Loucy (cell line): ENCODE results near the gene USP34.

Experiments
- H2AFZ ChIP-seq: fragments of 200-600 bp; sonication (generic); 2 replicates; pipeline ENCODE4 v1.6.0; 2016; ENCODE audit warnings: antibody characterized with exemption, mild to moderate bottlenecking, low read length, moderate library complexity
- H3F3A ChIP-seq: fragments of 200-600 bp; 2 replicates; pipeline ENCODE4 v1.6.0; 2016; ENCODE audit warnings: antibody characterized with exemption, low read depth, mild to moderate bottlenecking
- H3K27me3 ChIP-seq: fragments of 200-600 bp; sonication (generic); 2 replicates; pipeline ENCODE4 v1.6.1; 2014; ENCODE audit warnings: low read length, mild to moderate bottlenecking; ENCODE audit not compliant: insufficient read depth, poor library complexity, severe bottlenecking
- H3K36me3 ChIP-seq: fragments of 200-600 bp; sonication (generic); 2 replicates; pipeline ENCODE4 v1.6.1; 2016; ENCODE audit warnings: low read length; ENCODE audit not compliant: insufficient read depth
- H3K4me1 ChIP-seq: fragments of 200-600 bp; sonication (generic); 2 replicates; pipeline ENCODE4 v1.5.1; 2014; ENCODE audit warnings: low read length, mild to moderate bottlenecking; ENCODE audit not compliant: insufficient read depth, poor library complexity, severe bottlenecking
- H3K4me2 ChIP-seq: fragments of 200-600 bp; sonication (generic); 2 replicates; pipeline ENCODE4 v1.6.0; 2014; ENCODE audit warnings: antibody characterized with exemption, low read length, low read depth, mild to moderate bottlenecking; ENCODE audit not compliant: poor library complexity, severe bottlenecking
- H3K4me3 ChIP-seq: fragments of 200-600 bp; sonication (generic); 2 replicates; pipeline ENCODE4 v1.5.1; 2014; ENCODE audit warnings: low read length, mild to moderate bottlenecking, mixed read lengths; ENCODE audit not compliant: poor library complexity, severe bottlenecking
- H3K79me2 ChIP-seq: fragments of 200-600 bp; sonication (generic); 2 replicates; pipeline ENCODE4 v1.6.1; 2014; ENCODE audit warnings: low read length; ENCODE audit not compliant: insufficient read depth
- H3K9ac ChIP-seq: fragments of 200-600 bp; sonication (generic); 2 replicates; pipeline ENCODE4 v1.6.0; 2014; ENCODE audit warnings: mild to moderate bottlenecking, low read depth, low read length, moderate library complexity; ENCODE audit not compliant: poor library complexity, severe bottlenecking
- H3K9me2 ChIP-seq: fragments of 200-600 bp; sonication (generic); replicated peaks from 2 replicates; pipeline ENCODE4 v1.6.1; 2016; ENCODE audit warnings: low read depth, low read length, mixed read lengths
- H3K9me3 ChIP-seq: fragments of 200-600 bp; sonication (generic); 2 replicates; pipeline ENCODE4 v1.6.1; 2014; ENCODE audit warnings: mild to moderate bottlenecking, antibody characterized with exemption, low read length, low read depth; ENCODE audit not compliant: insufficient read depth
- H4K20me1 ChIP-seq: fragments of 200-600 bp; sonication (generic); 2 replicates; pipeline ENCODE4 v1.6.0; 2014; ENCODE audit warnings: antibody characterized with exemption, low read length, mild to moderate bottlenecking; ENCODE audit not compliant: insufficient read depth, poor library complexity, severe bottlenecking
- EZH2phosphoT487 ChIP-seq: fragments of 200-600 bp; IDR thresholded peaks from 2 replicates; pipeline ENCODE4 v1.6.1; 2018; ENCODE audit warnings: antibody characterized with exemption, mild to moderate bottlenecking, moderate library complexity, borderline replicate concordance
- TF ChIP-seq, protein P1 (sequence below): fragments of 200-600 bp; sonication (generic); conservative IDR thresholded peaks from 2 replicates; pipeline ENCODE4 v1.5.1; 2014; ENCODE audit warnings: mild to moderate bottlenecking, antibody characterized with exemption, low read length

The USP34 gene

DNA sequence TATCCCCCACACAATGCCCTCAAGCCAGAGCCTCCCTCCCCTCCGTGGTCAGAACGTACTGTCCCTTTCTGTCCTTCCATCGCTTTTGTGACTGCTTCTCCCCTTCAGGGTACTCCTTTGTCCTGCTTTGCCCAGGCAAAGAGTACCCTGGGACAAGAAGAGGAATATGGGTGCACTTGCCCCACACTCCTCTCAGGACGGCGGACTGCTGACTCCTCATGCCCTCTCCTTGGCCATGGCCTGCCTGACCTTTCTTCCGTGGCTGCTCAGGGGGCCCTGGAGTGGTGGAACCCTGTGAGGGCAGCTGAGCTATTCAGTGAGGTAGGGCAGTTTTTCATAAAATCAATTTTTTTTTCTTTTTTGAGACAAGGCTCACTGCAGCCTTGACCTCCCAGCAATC is 290.2 kb downstream of the USP34 start:
- no peaks in the 10 kb centered on the region for H3K9me3 ChIP-seq
- H3K27me3 ChIP-seq, result no peaks in the 10 kb centered on the region
- peak overlapping the region; percentile 96 for H3K9ac ChIP-seq
- H3K9me2 ChIP-seq, result no peaks in the 10 kb centered on the region
- peak overlapping the region; percentile 77 for H3K4me3 ChIP-seq
- H4K20me1 ChIP-seq, result peaks cover 63% of the 10 kb centered on the region
- H3K79me2 ChIP-seq, result peaks cover 76% of the 10 kb centered on the region
- peaks cover 24% of the 10 kb centered on the region; the same call in 1 of the 2 replicates for H3K36me3 ChIP-seq
- H3K4me2 ChIP-seq, result peak overlapping the region; percentile 81
- H3F3A ChIP-seq, result no peaks in the 10 kb centered on the region
- H2AFZ ChIP-seq, result no peak overlapping the region
- peaks cover 71% of the 10 kb centered on the region for H3K4me1 ChIP-seq
- no peak for TF ChIP-seq EZH2phosphoT487
- TF ChIP-seq, protein P1, sequence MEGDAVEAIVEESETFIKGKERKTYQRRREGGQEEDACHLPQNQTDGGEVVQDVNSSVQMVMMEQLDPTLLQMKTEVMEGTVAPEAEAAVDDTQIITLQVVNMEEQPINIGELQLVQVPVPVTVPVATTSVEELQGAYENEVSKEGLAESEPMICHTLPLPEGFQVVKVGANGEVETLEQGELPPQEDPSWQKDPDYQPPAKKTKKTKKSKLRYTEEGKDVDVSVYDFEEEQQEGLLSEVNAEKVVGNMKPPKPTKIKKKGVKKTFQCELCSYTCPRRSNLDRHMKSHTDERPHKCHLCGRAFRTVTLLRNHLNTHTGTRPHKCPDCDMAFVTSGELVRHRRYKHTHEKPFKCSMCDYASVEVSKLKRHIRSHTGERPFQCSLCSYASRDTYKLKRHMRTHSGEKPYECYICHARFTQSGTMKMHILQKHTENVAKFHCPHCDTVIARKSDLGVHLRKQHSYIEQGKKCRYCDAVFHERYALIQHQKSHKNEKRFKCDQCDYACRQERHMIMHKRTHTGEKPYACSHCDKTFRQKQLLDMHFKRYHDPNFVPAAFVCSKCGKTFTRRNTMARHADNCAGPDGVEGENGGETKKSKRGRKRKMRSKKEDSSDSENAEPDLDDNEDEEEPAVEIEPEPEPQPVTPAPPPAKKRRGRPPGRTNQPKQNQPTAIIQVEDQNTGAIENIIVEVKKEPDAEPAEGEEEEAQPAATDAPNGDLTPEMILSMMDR, result no peak

GRCh38 chr2:61179701-61180639 is 290.9 kb downstream of the USP34 start:
- peak overlapping the region; percentile 96 for H3K9ac ChIP-seq
- H3K4me1 ChIP-seq, result peaks cover 66% of the 10 kb centered on the region
- peak overlapping the region; percentile 77 for H3K4me3 ChIP-seq
- H3K79me2 ChIP-seq, result peaks cover 72% of the 10 kb centered on the region
- H2AFZ ChIP-seq, result no peak overlapping the region
- no peaks in the 10 kb centered on the region for H3F3A ChIP-seq
- H3K9me2 ChIP-seq, result no peaks in the 10 kb centered on the region
- peak overlapping the region; percentile 81 for H3K4me2 ChIP-seq
- H3K27me3 ChIP-seq, result no peaks in the 10 kb centered on the region
- H4K20me1 ChIP-seq, result peaks cover 58% of the 10 kb centered on the region
- no peaks in the 10 kb centered on the region for H3K9me3 ChIP-seq
- TF ChIP-seq EZH2phosphoT487, result no peak
- TF ChIP-seq, protein P1, result no peak
- H3K36me3 ChIP-seq, result peaks cover 18% of the 10 kb centered on the region; the same call in 1 of the 2 replicates

- H2AFZ ChIP-seq, result no peak overlapping the region
- H3K9me2 ChIP-seq, result no peaks in the 10 kb centered on the region
- peaks cover 48% of the 10 kb centered on the region for H4K20me1 ChIP-seq
- no peaks in the 10 kb centered on the region for H3K9me3 ChIP-seq
- peaks cover 10% of the 10 kb centered on the region; the same call in 1 of the 2 replicates for H3K36me3 ChIP-seq
- peak overlapping the region; percentile 96 for H3K9ac ChIP-seq
- H3K4me3 ChIP-seq, result peak overlapping the region; percentile 77
- TF ChIP-seq, protein P1, result no peak
- no peak for TF ChIP-seq EZH2phosphoT487
- H3K4me2 ChIP-seq, result peak overlapping the region; percentile 81
- no peaks in the 10 kb centered on the region for H3F3A ChIP-seq
- H3K79me2 ChIP-seq, result peaks cover 63% of the 10 kb centered on the region
- no peaks in the 10 kb centered on the region for H3K27me3 ChIP-seq
- H3K4me1 ChIP-seq, result peaks cover 61% of the 10 kb centered on the region
Observed at GRCh38 chr2:61178603-61179545, 292.0 kb downstream of the USP34 start.
